Left lung (tissue), 10 donors: ENCODE results near the gene MRPL11. TPM values are rescaled to one million over a fixed set of nuclear protein-coding genes. Genes with fewer than 3 reads are reported as not detected.

Experiments used
- ATAC-seq: fragments of 200-7000 bp; cut with Tn5 transposase; one replicate; pipeline ENCODE4 v1.9.1; 2020; ENCODE audit warnings: moderate library complexity
- DNase-seq, 4 donors: peaks; one replicate each; pipeline ENCODE4 v3.0.0-alpha.2; 2013 to 2020
- H3K27ac ChIP-seq, 2 donors: fragments of 200-600 bp; sonication (generic) in 1 of 2; one replicate each; pipeline versions ENCODE4 v1.5.0 to v1.8.0; 2020 to 2021
- H3K27me3 ChIP-seq, 2 donors: fragments of 200-600 bp; sonication (generic) in 1 of 2; one replicate each; pipeline versions ENCODE4 v1.5.0 to v1.8.0; 2020 to 2021
- H3K36me3 ChIP-seq, 2 donors: fragments of 200-600 bp; sonication (generic) in 1 of 2; one replicate each; pipeline versions ENCODE4 v1.5.0 to v1.8.0; 2020 to 2021
- H3K4me1 ChIP-seq, 2 donors: fragments of 200-600 bp; one replicate each; pipeline ENCODE4 v1.8.0; 2021
- H3K4me3 ChIP-seq, 2 donors: fragments of 200-600 bp; sonication (generic) in 1 of 2; one replicate each; pipeline versions ENCODE4 v1.5.0 to v1.8.0; 2020 to 2021; ENCODE audit warnings: mild to moderate bottlenecking in 1 of 2
- H3K9me3 ChIP-seq, 2 donors: fragments of 200-600 bp; sonication (generic) in 1 of 2; one replicate each; pipeline versions ENCODE4 v1.5.0 to v1.8.0; 2020 to 2021
- CTCF ChIP-seq, 2 donors: fragments of 200-600 bp; sonication (generic) in 1 of 2; IDR thresholded peaks; one replicate each; pipeline versions ENCODE4 v1.5.0 to v1.8.0; 2021; ENCODE audit warnings: antibody characterized with exemption in 2 of 2
- intact Hi-C, 2 donors: fragments of 100-400 bp; cut with DNase I; formaldehyde crosslinking; loops; one replicate each; pipeline versions ENCODE4 v1.11.2 to v1.14.2; 2022
- polyA plus RNA-seq, 6 donors: library from polyadenylated mRNA; unstranded; fragments of 120-200 nt; gene quantifications; one replicate each; pipeline ENCODE4 v1.2.1, GENCODE V29; 2013; ENCODE audit not compliant: insufficient read length in 6 of 6
- total RNA-seq, 2 donors: library from RNA; stranded (reverse); fragmentation: NEBNext Ultra II Directional; extraction: Animal tissue kit (Norgen Biotek cat#: 25700); gene quantifications; one replicate each; pipeline ENCODE4 v1.2.1, GENCODE V29; 2021
- donor health status: DM: no; HTN: yes; CAD: no.
- donor health status: DM: no; HTN: no; CAD: no.

MRPL11 gene
- total and polyA plus RNA-seq, 8 donors: 29.6 to 73.5 (median 60.3) TPM

- H3K27ac ChIP-seq: no peak overlapping the region
- ATAC-seq (no peak), DNase-seq (no peak)
- intact Hi-C loops: no loop called here
- no peak overlapping the region for H3K4me3 ChIP-seq
- no peak for TF ChIP-seq CTCF (IDR thresholded peaks at IDR 0.05)
- H3K27me3 ChIP-seq: no peaks in the 10 kb centered on the region
- peaks cover 9 to 14% of the 10 kb centered on the region in 2 donors for H3K4me1 ChIP-seq
- peaks cover 0 to 44% of the 10 kb centered on the region in 2 donors for H3K36me3 ChIP-seq
- no peaks in the 10 kb centered on the region for H3K9me3 ChIP-seq
Measured at GRCh38 chr11:66472054-66472453, 33.4 kb upstream of the MRPL11 start.

GRCh38 chr11:66471142-66471541 is 32.5 kb upstream of the MRPL11 start:
- ATAC-seq (no peak), DNase-seq (no peak)
- H3K27me3 ChIP-seq: no peaks in the 10 kb centered on the region
- H3K36me3 ChIP-seq: peaks cover 0 to 43% of the 10 kb centered on the region in 2 donors
- H3K4me3 ChIP-seq: no peak overlapping the region
- TF ChIP-seq CTCF (IDR thresholded peaks at IDR 0.05): no peak
- H3K27ac ChIP-seq: no peak overlapping the region
- H3K4me1 ChIP-seq: peaks cover 9 to 15% of the 10 kb centered on the region in 2 donors
- intact Hi-C loops: no loop called here
- no peaks in the 10 kb centered on the region for H3K9me3 ChIP-seq

GRCh38 chr11:66470015-66470414 is 31.4 kb upstream of the MRPL11 start:
- H3K27me3 ChIP-seq: no peaks in the 10 kb centered on the region
- TF ChIP-seq CTCF (IDR thresholded peaks at IDR 0.05): no peak
- peaks cover 9 to 22% of the 10 kb centered on the region in 2 donors for H3K4me1 ChIP-seq
- H3K4me3 ChIP-seq: no peak overlapping the region
- H3K36me3 ChIP-seq: peaks cover 0 to 32% of the 10 kb centered on the region in 2 donors
- ATAC-seq (no peak), DNase-seq (no peak)
- no peak overlapping the region for H3K27ac ChIP-seq
- no peaks in the 10 kb centered on the region for H3K9me3 ChIP-seq
- intact Hi-C loops: no loop called here

- TF ChIP-seq CTCF (IDR thresholded peaks at IDR 0.05): no peak
- no peak for DNase-seq
- intact Hi-C loops: no loop called here
Measured at GRCh38 chr11:66469441-66469840, 30.8 kb upstream of the MRPL11 start.

GRCh38 chr11:66468691-66469090 is 30.0 kb upstream of the MRPL11 start:
- no peak overlapping the region for H3K4me3 ChIP-seq
- H3K4me1 ChIP-seq: peaks cover 9 to 22% of the 10 kb centered on the region in 2 donors
- intact Hi-C loops: no loop called here
- H3K36me3 ChIP-seq: peaks cover 0 to 18% of the 10 kb centered on the region in 2 donors
- no peaks in the 10 kb centered on the region for H3K27me3 ChIP-seq
- no peaks in the 10 kb centered on the region for H3K9me3 ChIP-seq
- DNase-seq (no peak), ATAC-seq (no peak)
- TF ChIP-seq CTCF (IDR thresholded peaks at IDR 0.05): no peak
- H3K27ac ChIP-seq: no peak overlapping the region

More at GRCh38 chr11:66469441-66469840, 30.8 kb upstream of the MRPL11 start:
- Histone ChIP-seq H3K27ac (no peak overlapping the region), H3K27me3 (no peaks in the 10 kb centered on the region), H3K4me1 (peaks cover 9 to 22% of the 10 kb centered on the region in 2 donors), H3K9me3 (no peaks in the 10 kb centered on the region), H3K36me3 (peaks cover 0 to 26% of the 10 kb centered on the region in 2 donors), H3K4me3 (no peak overlapping the region)
- ATAC-seq: no peak
